Neuron (in vitro differentiated cells): ENCODE data around the gene CCDC97.

Source experiments
- H2AFZ ChIP-seq: one replicate; pipeline ENCODE4 v1.6.1; 2013; ENCODE audit warnings: low read depth, mild to moderate bottlenecking, inconsistent platforms, low read length, moderate library complexity
- H3K27me3 ChIP-seq: one replicate; pipeline ENCODE4 v1.6.1; 2013; ENCODE audit warnings: low read length; ENCODE audit not compliant: insufficient read depth
- H3K36me3 ChIP-seq: one replicate; pipeline ENCODE4 v1.6.1; 2013; ENCODE audit warnings: low read length; ENCODE audit not compliant: insufficient read depth
- H3K4me1 ChIP-seq: one replicate; pipeline ENCODE4 v1.6.1; 2013; ENCODE audit warnings: low read length; ENCODE audit not compliant: insufficient read depth
- H3K4me3 ChIP-seq: 2 replicates; pipeline ENCODE4 v1.5.1; 2013; ENCODE audit warnings: mild to moderate bottlenecking, low read length, moderate library complexity
- H3K9me3 ChIP-seq: one replicate; pipeline ENCODE4 v1.6.1; 2013; ENCODE audit warnings: low read length

The CCDC97 gene

DNA sequence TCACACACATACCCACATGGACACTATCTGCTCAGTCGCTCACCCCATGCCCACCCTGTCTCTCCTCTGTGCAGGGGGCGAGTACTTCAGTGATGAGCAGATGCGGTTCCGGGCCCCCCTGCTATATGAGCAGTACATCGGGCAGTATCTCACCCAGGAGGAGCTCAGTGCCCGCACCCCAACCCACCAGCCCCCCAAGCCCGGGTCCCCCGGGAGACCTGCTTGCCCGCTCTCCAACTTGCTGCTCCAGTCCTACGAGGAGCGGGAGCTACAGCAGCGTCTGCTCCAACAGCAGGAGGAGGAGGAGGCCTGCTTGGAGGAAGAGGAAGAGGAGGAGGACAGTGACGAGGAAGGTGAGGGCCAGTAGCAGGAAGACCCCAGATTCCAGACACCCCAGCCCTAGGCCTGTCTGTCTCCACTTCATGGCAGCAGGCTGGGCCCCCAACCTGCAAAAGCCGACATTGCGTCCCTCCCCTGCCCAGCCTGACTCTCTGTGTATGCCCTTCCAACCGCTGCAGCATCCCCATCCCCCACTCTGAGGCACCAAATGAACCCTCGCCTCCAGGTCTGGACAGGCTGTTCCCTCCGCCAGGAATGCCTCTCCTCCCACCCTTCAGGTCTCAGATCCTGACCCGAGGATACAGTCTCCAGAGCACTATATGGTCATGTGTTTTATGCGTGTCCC, 9.7 kb downstream of the CCDC97 start:
- Histone ChIP-seq H3K9me3 (peaks cover 8% of the 10 kb centered on the region), H3K36me3 (peaks cover 46% of the 10 kb centered on the region), H3K4me3 (no peak overlapping the region), H2AFZ (no peak overlapping the region), H3K4me1 (peaks cover 24% of the 10 kb centered on the region), H3K27me3 (no peaks in the 10 kb centered on the region)

DNA sequence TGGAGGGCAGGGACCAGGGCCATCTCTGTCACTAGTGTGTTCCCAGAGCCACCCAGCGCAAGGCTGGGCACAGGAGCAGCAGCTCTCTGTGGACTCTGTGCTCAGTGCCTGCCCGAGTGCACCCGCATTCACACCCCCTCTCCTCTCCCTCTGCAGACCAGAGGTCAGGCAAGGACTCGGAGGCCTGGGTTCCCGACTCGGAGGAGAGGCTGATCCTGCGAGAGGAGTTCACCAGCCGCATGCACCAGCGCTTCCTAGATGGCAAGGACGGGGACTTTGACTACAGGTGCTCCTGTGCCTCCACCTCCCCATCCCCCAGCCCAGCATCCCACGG, 10.2 kb downstream of the CCDC97 start:
- Histone ChIP-seq H3K4me1 (peaks cover 29% of the 10 kb centered on the region), H3K36me3 (peaks cover 46% of the 10 kb centered on the region), H3K4me3 (no peak overlapping the region), H3K9me3 (peaks cover 8% of the 10 kb centered on the region), H3K27me3 (no peaks in the 10 kb centered on the region), H2AFZ (no peak overlapping the region)

DNA sequence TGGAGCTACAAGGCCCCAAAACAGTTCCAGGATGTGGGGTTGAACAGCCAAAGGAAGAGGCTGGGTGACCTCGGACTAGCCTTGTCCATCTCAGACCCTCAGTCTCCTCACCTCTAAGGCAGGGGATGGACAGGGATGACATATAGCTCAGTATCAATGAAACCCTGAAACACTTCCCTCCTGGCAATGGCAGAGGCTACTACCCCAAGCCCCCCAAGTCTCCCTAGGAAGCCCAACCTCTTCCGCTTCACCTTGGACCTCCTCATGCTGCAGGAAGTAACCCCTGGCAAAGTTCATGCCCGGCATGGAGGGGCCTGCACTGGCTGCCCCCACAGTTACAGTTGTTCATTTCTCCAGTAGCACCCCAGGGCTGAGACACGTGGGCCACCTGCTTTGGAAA, 10.6 kb downstream of the CCDC97 start:
- H3K4me1 ChIP-seq, result peaks cover 33% of the 10 kb centered on the region
- no peak overlapping the region for H2AFZ ChIP-seq
- peaks cover 45% of the 10 kb centered on the region for H3K36me3 ChIP-seq
- peaks cover 8% of the 10 kb centered on the region for H3K9me3 ChIP-seq
- no peak overlapping the region for H3K4me3 ChIP-seq
- no peaks in the 10 kb centered on the region for H3K27me3 ChIP-seq

DNA sequence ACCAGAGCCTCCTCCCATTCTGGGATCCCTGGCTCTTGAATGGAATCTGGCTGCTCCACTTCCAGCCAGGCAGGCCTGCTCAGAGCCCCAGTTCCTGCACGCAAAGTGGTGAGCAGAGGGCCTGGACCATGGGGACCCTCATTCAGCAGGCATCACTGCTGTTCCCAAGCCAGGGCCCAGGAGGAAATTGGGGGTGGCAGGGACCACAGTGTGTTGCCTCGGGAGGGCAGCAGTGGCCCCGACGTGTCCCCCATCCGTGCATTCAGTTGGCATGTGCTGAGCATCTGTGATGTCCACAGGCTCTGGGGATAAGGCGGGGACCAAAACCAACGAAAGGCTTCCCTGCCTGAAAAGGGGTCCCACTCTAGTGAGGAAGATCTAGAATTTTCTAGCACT, 11.2 kb downstream of the CCDC97 start:
- Histone ChIP-seq H3K4me3 (no peak overlapping the region), H3K27me3 (no peaks in the 10 kb centered on the region), H2AFZ (no peak overlapping the region), H3K36me3 (peaks cover 38% of the 10 kb centered on the region), H3K9me3 (peaks cover 7% of the 10 kb centered on the region), H3K4me1 (peaks cover 37% of the 10 kb centered on the region)

DNA sequence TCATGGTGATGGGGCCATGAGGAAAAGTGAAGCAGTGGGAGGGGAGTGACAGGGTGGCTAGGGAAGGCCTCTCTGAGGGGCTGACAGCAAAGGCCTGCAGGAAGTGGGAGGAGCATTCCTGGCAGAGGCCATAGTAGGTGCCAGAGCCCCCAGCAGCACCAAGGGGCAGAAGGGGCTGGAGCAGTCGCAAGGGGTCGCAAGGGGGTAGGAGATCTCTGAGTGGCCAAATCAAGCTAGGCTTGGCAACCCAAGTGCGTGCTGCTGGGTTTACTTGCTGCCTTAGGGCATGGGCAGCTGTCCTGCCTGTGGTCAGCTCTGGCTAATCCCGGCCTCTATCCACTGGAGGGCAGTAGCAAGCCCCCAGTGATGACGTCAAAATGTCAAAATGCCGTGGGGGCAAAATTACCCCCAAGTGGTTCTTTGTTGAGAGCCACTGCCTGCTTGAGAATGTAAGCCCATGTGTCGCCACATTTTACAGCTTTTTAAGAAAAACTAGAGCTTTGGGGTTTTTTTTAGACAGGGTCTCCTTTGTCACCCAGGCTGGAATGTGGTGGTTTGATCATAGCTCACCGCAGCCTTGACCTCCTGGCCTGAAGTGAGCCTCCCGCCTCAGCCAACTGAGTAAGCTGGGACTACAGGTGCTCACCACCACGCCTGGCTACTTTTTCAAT, 11.8 kb downstream of the CCDC97 start:
- H3K27me3 ChIP-seq, result no peaks in the 10 kb centered on the region
- H3K36me3 ChIP-seq, result peaks cover 33% of the 10 kb centered on the region
- no peak overlapping the region for H3K4me3 ChIP-seq
- peaks cover 37% of the 10 kb centered on the region for H3K4me1 ChIP-seq
- H2AFZ ChIP-seq, result no peak overlapping the region
- peaks cover 2% of the 10 kb centered on the region for H3K9me3 ChIP-seq

DNA sequence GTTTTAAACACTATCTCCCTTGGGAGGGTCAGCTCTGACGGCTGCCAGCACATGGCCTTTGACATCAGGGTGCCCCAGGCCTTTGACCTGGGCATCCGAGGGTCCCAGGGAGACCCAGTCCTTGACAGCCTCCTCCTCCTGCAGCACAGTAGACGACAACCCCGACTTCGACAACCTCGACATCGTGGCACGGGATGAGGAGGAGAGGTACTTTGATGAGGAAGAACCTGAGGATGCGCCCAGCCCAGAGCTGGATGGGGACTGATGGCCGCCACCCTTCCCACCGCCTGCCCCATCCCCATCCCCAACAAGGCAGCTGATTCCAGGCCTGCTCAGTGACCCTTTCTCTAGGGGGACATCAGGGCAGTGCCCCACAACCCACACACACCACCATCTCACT, 12.5 kb downstream of the CCDC97 start:
- Histone ChIP-seq H2AFZ (no peak overlapping the region), H3K9me3 (no peaks in the 10 kb centered on the region), H3K36me3 (peaks cover 27% of the 10 kb centered on the region), H3K4me1 (peaks cover 37% of the 10 kb centered on the region), H3K27me3 (no peaks in the 10 kb centered on the region), H3K4me3 (no peak overlapping the region)

DNA sequence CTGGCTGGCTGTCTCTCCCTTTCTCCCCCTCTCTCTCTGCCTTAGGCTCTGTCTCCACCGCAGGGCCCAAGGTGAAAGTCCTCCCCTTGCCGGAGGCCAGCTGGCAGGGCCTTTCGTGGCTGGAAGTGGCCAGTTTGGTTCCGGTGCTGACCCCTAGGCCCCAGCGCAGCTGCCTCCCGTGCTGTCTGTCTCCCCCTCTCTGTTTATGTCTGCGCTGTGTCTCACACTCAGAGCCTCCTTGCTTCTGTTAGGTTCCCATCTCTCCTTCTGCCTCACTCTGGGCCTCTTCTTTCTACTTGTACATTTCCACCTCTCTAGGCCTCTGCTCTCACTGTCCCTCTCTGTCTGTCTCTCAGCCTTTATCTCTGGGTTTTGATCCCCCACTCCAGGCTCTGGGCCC, 13.1 kb downstream of the CCDC97 start:
- peaks cover 27% of the 10 kb centered on the region for H3K36me3 ChIP-seq
- no peaks in the 10 kb centered on the region for H3K9me3 ChIP-seq
- no peak overlapping the region for H3K4me3 ChIP-seq
- peaks cover 37% of the 10 kb centered on the region for H3K4me1 ChIP-seq
- no peaks in the 10 kb centered on the region for H3K27me3 ChIP-seq
- H2AFZ ChIP-seq, result no peak overlapping the region

DNA sequence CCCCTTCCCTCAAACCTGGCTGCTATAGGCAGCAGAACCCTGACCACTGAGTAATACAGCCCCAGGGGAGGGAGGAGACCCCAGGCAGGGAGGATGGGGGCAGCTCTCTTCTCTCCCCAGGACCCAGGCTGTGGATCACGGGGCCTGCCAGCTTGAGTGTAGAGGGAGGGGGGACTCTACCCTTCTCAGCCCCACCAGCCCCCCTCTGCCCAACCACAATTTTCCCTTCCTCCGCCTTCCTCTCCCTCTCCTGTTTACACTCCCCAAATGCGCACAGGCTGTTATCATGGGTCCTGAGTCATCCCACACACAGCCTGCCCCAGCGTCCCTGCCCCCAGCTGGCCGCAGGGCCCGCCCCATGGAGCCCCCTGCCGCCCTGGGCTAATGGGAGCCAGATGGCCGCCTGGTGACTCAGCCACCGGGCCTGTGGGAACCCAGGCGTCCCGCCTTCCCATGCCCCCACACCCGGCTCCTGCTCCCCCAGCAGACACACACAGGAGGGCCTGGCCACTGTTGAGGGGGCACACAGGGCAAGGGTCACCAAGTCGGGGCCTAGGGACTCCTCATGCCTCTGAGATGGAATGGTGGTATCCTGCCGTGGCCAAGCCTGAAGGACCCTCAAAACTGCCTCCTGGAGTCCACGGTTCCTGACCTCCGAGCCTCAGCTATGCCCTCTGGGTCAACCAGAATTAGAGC, 13.6 kb downstream of the CCDC97 start:
- Histone ChIP-seq H3K27me3 (no peaks in the 10 kb centered on the region), H3K4me3 (no peak overlapping the region), H3K36me3 (peaks cover 23% of the 10 kb centered on the region), H3K4me1 (peaks cover 37% of the 10 kb centered on the region), H2AFZ (no peak overlapping the region), H3K9me3 (no peaks in the 10 kb centered on the region)

DNA sequence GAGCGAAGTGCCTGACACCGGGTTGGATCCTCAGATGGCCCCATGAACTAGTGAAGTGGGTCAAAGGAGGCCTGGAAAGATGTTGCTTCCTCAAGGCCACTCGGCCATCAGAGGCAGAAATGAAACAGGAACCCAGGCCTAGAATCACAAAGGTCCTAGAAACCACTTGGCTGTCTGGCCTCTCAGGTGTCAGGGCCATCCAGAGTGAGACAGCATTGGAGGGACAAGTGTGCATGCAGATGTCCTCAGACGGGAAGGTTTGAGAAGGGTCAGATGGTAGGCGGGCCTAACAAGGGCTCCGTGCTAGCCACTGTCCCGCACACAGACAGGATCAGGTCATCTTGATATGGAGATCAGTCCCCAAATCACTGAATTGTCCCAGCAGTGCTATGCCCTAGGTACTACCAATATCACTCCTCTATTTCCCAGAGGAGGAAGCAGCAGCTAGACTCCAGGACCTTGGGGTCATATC, 14.3 kb downstream of the CCDC97 start:
- peaks cover 37% of the 10 kb centered on the region for H3K4me1 ChIP-seq
- no peaks in the 10 kb centered on the region for H3K27me3 ChIP-seq
- H3K9me3 ChIP-seq, result no peaks in the 10 kb centered on the region
- H3K36me3 ChIP-seq, result peaks cover 17% of the 10 kb centered on the region
- no peak overlapping the region for H3K4me3 ChIP-seq
- no peak overlapping the region for H2AFZ ChIP-seq

DNA sequence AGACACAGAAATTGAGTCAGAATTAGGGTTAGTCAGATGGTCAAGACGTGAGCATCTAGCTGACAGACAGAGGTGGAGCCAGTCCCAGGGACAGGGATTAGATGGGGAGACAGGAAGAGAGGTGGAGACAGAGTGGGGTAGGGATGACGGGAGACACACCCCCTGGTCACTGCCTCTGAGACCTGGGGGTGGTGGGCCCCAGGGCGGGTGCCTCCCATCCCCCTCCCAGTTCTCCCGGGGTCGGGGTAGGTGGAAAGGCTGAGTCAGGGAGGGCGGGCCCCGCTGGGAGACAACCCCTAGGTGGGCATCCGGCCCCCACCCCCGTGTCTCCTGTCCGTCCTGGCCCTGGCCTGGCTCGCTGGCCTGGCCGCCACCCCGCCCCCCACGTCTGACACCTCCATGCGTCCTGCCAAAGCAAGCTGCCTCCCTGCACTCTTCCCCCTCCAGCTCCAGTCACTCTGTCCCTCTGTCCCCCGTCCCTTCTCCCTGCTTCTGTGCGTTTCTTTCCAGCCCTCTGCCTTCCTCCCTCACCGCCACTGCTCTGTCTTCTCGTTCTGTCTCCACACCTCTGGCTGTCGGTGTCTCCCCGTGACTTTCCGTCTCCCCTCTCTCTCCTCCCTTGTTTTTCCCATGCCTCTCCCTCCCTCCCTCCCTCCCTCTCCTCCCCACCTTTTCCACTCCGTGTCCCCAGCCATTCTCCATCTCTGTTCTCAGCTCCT, 15.1 kb downstream of the CCDC97 start:
- Histone ChIP-seq H3K9me3 (no peaks in the 10 kb centered on the region), H3K4me1 (peaks cover 37% of the 10 kb centered on the region), H3K36me3 (peaks cover 13% of the 10 kb centered on the region), H3K4me3 (no peak overlapping the region), H3K27me3 (no peaks in the 10 kb centered on the region), H2AFZ (no peak overlapping the region)

DNA sequence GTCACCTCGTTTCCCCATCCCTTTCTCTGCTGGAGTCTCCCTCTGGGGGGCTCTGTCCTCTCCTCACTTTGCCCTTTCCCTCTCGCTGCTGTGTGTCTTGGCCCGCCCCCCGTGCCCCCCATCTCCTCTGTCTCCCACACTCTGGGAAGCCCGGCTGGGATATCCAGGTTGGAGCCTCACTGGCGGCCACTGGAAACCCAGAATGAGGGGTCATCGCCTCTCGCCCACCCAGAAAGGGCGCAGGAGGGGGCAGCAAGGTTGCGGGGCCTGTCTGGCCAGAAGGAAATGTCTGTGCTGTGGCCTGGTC, 15.6 kb downstream of the CCDC97 start:
- peaks cover 37% of the 10 kb centered on the region for H3K4me1 ChIP-seq

DNA sequence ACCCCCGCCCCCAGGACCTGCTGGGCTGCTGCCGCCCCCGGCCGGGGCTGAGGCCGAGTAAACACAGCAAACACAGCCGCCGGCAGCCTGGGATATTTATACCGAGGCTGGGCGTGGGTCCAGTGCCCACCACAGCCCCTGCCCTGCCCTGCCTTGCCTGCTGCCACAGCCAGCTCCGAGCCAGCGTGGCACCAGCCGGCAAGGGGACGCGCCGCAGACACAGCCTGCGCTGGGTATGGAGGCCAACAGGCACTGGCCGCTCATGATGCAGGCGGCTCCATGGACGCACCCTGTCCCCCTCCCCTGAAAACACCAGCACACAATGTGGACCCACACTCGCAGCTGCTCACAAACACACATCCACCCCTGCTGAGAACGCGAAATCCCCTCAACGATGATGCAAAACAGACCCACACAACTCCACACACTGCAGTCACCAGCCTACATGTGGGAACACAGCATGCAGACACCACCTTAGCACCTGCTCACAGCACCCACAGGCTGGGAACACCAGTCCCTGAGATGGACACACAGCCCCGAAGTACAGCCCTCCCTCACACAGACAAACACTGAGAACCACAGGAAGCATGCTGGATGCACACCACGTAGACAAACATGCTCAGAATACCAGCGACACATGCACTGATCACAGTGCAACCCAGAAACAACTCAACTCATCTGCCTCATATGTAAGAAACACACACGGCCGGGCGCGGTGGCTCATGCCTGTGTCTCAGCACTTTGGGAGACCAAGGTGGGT, 16.2 kb downstream of the CCDC97 start:
- H3K4me3 ChIP-seq, result no peak overlapping the region
- H3K36me3 ChIP-seq, result peaks cover 6% of the 10 kb centered on the region
- H3K9me3 ChIP-seq, result no peaks in the 10 kb centered on the region
- H2AFZ ChIP-seq, result no peak overlapping the region
- H3K27me3 ChIP-seq, result no peaks in the 10 kb centered on the region
- H3K4me1 ChIP-seq, result peaks cover 37% of the 10 kb centered on the region

More for the DNA sequence above, 15.6 kb downstream of the CCDC97 start:
- Histone ChIP-seq H3K27me3 (no peaks in the 10 kb centered on the region), H2AFZ (no peak overlapping the region), H3K4me3 (no peak overlapping the region), H3K9me3 (no peaks in the 10 kb centered on the region), H3K36me3 (peaks cover 11% of the 10 kb centered on the region)
